GM12875 (cell line): Measurements from ENCODE around the gene SHB.

Source experiments
- H3K4me3 ChIP-seq: one replicate; pipeline ENCODE4 v1.5.1; 2011; ENCODE audit warnings: low read depth, low read length, control low read depth
- TF ChIP-seq, protein P1 (sequence below): IDR thresholded peaks from 2 replicates; pipeline ENCODE4 v1.5.1; 2011; ENCODE audit warnings: low read depth, mild to moderate bottlenecking, control low read depth, inconsistent platforms, low read length, moderate library complexity, borderline replicate concordance; ENCODE audit not compliant: insufficient read depth

Gene SHB

DNA sequence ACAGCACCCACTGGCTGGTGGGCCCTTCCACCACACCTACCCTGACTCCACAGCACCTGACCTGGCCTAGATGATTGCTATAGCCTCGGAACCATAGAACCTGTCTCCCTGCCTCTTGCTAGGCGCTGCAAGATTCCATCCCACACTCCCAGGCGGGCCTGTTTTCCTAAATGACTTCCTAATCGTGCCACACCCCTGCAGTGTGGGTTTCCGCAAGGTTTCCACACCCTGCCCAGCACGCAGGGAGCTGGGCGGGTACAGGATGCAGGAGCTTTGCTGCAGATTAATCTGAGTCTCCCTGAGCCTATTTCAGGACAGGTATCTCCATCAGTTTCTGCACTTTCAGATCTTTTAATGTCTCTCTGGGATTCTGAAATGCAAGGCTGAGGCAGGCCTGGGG lies 62.9 kb downstream of the SHB start:
- TF ChIP-seq, protein P1, sequence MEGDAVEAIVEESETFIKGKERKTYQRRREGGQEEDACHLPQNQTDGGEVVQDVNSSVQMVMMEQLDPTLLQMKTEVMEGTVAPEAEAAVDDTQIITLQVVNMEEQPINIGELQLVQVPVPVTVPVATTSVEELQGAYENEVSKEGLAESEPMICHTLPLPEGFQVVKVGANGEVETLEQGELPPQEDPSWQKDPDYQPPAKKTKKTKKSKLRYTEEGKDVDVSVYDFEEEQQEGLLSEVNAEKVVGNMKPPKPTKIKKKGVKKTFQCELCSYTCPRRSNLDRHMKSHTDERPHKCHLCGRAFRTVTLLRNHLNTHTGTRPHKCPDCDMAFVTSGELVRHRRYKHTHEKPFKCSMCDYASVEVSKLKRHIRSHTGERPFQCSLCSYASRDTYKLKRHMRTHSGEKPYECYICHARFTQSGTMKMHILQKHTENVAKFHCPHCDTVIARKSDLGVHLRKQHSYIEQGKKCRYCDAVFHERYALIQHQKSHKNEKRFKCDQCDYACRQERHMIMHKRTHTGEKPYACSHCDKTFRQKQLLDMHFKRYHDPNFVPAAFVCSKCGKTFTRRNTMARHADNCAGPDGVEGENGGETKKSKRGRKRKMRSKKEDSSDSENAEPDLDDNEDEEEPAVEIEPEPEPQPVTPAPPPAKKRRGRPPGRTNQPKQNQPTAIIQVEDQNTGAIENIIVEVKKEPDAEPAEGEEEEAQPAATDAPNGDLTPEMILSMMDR, result no peak
- no peak overlapping the region for H3K4me3 ChIP-seq

GRCh38 chr9:38004809-38005560 lies 64.0 kb downstream of the SHB start:
- H3K4me3 ChIP-seq, result no peak overlapping the region
- TF ChIP-seq, protein P1, result no peak

DNA sequence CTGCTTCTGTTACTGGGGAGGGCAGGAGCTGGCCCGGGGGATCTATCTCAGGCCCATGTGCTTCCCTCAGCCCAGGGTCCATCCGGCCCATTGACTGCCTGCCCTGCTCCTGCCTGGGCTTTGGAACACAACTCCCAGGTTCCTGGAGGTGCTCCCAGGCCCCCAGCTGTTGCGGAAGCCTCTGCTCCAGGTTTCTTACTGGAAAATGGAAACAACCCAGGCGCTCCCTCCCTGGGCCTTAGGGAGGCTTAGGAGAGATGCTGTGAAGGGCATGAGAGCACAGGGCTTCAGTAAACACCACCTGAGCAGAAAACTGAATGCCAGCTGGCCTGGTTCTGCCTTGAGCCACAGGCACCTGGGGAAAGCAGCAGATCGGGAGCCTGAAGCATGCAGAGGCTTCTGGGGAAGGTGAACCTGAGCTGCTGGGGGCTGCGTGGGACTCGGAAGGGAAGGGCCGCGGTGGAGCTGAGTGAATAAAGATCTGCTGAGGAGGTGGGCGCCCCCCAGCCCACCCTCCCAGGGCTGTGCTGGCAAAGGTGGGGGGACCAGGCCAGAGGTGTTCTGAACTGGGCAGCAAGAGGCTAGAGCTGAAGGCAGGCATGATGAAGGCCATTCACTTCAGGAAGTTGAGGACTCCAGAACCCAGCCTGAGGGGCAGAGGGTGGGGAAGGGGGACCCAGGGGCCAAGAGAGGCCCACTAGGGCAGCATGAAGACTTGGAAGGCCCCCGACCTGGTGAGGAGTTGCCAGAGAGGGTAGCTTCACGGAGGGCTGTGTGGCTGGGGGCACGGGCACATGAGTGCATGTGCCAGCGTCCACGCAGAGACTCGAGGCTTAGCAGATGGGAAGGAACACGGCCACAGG lies 64.8 kb downstream of the SHB start:
- TF ChIP-seq, protein P1, result no peak
- no peak overlapping the region for H3K4me3 ChIP-seq

- TF ChIP-seq, protein P1, result no peak
- H3K4me3 ChIP-seq, result no peak overlapping the region
Observed at GRCh38 chr9:38003230-38003629, 65.8 kb downstream of the SHB start.

DNA sequence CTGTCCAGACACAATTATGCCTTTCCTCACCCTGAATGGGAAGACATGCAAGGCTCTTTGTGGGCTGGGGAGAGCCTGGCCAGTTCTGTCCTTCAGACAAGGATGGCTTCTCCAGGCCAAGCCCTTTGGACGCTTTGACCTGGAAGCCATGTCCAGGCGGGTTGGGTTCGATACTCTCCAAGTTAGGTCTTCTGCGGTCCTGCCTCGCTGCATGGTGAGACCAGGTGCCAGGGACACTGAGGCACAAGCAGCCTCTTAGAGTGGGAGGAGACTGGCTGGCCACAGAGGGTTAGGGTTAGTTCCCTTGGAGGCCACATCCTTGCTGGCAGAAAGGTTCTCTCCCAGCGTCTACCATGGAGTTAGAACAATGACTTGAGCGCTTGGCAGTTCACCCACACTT lies 67.6 kb downstream of the SHB start:
- no peak overlapping the region for H3K4me3 ChIP-seq
- TF ChIP-seq, protein P1, result no peak

GRCh38 chr9:38000735-38001134 lies 68.3 kb downstream of the SHB start:
- H3K4me3 ChIP-seq, result no peak overlapping the region
- TF ChIP-seq, protein P1, result no peak
